ENCODE measurements around the gene PWWP2A. TPM values are rescaled to one million over a fixed set of nuclear protein-coding genes. Genes with fewer than 3 reads are reported as not detected.

Gene PWWP2A
- total and polyA plus RNA-seq, 2 donors (not counting 1 experiment from before 2014, with no cell fraction given), result 10.4 to 17.0 TPM

DNA sequence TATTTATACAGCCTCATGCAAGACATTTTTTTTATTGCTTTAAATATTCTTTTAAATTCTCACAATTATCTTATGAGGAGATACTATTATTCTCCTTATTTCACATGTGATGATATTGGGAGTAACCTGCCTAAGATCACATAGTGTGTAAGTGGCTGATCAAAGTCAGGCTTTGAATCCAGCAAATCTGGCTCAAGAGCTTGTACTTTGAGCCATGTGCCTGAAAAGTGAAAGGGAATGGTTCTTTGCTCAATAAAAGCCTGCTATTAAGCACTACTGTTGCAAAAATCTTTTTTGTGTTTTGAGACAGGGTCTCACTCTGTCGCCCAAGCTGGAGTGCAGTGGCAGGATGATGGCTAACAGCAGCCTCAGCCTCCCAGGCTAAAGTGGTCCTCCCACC is 35.1 kb downstream of the PWWP2A start:
- DNase-seq (ENCODE audit: low read depth in 2 of 2), result no peak
- TF ChIP-seq, protein P1, sequence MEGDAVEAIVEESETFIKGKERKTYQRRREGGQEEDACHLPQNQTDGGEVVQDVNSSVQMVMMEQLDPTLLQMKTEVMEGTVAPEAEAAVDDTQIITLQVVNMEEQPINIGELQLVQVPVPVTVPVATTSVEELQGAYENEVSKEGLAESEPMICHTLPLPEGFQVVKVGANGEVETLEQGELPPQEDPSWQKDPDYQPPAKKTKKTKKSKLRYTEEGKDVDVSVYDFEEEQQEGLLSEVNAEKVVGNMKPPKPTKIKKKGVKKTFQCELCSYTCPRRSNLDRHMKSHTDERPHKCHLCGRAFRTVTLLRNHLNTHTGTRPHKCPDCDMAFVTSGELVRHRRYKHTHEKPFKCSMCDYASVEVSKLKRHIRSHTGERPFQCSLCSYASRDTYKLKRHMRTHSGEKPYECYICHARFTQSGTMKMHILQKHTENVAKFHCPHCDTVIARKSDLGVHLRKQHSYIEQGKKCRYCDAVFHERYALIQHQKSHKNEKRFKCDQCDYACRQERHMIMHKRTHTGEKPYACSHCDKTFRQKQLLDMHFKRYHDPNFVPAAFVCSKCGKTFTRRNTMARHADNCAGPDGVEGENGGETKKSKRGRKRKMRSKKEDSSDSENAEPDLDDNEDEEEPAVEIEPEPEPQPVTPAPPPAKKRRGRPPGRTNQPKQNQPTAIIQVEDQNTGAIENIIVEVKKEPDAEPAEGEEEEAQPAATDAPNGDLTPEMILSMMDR (conservative IDR thresholded peaks at IDR 0.05 in 1 of 2, IDR thresholded peaks at IDR 0.05 in 1 of 2; ENCODE audit: low read depth in 1 of 2, low read length in 2 of 2), result no peak
- no peak for TF ChIP-seq EZH2 (IDR thresholded peaks at IDR 0.05; ENCODE audit: low read length, missing control alignments)
- Histone ChIP-seq H3K79me2 (ENCODE audit: control insufficient read depth, insufficient read depth, low read length) (no peaks in the 10 kb centered on the region), H4K20me1 (ENCODE audit: control insufficient read depth, extremely low read depth, insufficient read depth, low read length) (no peaks in the 10 kb centered on the region), H3K9ac (ENCODE audit: insufficient read depth, low read length) (no peak overlapping the region), H3K27me3 (ENCODE audit: control insufficient read depth, insufficient read depth, low read length) (no peaks in the 10 kb centered on the region), H3K4me1 (ENCODE audit: control insufficient read depth, extremely low read depth, insufficient read depth, low read length) (peaks cover 11% of the 10 kb centered on the region), H3K36me3 (ENCODE audit: control insufficient read depth, insufficient read depth, low read length) (no peaks in the 10 kb centered on the region), H3K4me3 (replicated peaks in 1 of 4; ENCODE audit: control extremely low read depth in 1 of 4, insufficient read depth in 1 of 4, low read depth in 3 of 4, low read length in 4 of 4) (no peak overlapping the region), H3K4me2 (ENCODE audit: extremely low read depth, insufficient read depth, low read length) (peak overlapping the region; percentile 8), H2AFZ (ENCODE audit: low read length) (no peak overlapping the region), H3K27ac (ENCODE audit: insufficient read depth, low read length) (no peak overlapping the region), H3K9me3 (ENCODE audit: control insufficient read depth, insufficient read depth, low read depth, low read length) (no peaks in the 10 kb centered on the region)

DNA sequence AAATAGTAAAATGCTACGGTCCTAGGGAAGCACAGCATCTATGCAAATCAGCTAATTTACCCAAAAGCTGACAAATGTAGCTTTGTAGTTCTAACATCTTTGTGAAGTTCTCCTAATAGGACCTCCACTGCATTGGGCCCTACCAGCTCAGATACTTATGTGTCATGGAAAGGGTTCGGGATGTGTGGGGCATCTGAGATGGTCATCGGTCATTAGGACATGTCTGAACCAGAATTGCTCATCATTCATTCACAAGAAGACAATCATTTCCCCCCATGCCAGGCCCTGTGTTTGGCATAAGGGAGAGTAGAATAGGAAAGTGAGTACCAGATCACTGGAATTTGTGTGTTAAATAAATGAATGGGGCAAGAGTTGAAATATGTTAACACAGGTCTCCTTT is 35.7 kb downstream of the PWWP2A start:
- DNase-seq (ENCODE audit: low read depth in 2 of 2), result peak in 1 of 2 donors; percentile 74
- no peak overlapping the region for H3K9ac ChIP-seq (ENCODE audit: insufficient read depth, low read length)

DNA sequence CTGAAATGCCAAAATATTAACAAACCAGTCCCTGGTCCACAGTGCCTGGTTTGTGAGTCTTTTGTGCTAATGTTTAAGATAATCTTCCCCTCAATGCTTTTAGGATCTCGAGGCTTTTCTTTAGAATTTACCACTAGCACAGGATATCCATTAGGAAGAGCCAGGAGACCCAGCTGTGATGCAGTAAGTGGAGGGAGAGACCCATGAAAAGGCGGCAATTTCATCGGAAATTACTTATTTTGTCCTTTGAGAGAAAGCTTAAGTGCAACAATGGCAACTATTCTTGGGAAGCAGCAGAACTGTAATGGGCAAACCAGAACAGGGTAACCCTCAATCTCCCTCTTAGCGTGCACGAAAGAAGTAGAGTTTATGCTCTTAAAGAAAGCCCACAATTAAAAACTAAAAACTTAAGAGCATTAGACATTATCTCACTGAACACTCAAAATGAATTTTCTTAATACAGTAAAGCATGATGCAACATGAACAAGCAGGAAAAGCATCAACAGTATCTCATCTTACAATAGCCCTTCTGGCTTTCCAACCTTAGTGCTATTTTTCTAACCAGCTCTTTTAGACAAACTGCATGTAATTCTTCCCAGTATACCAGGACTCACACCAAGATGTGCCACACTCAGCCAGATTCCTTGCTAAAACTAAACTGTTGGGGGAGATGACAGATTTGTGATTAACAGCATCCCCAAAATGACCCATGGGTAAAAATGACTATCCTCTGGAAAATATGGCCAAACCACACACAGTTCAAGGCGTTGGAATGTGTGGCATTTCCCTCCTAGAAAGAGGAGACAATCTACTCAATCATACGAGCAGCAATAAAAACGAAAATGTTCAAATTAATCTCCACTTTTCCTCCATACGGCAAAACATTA is 36.4 kb downstream of the PWWP2A start:
- no peak for TF ChIP-seq EZH2 (IDR thresholded peaks at IDR 0.05; ENCODE audit: low read length, missing control alignments)
- TF ChIP-seq, protein P1 (conservative IDR thresholded peaks at IDR 0.05 in 1 of 2, IDR thresholded peaks at IDR 0.05 in 1 of 2; ENCODE audit: low read depth in 1 of 2, low read length in 2 of 2), result no peak
- no peak overlapping the region for H3K9ac ChIP-seq (ENCODE audit: insufficient read depth, low read length)
- H3K79me2 ChIP-seq (ENCODE audit: control insufficient read depth, insufficient read depth, low read length), result no peaks in the 10 kb centered on the region
- peak overlapping the region in 2 of 4 experiments; percentile 7 to 9 for H3K4me3 ChIP-seq (replicated peaks in 1 of 4; ENCODE audit: control extremely low read depth in 1 of 4, insufficient read depth in 1 of 4, low read depth in 3 of 4, low read length in 4 of 4)
- no peaks in the 10 kb centered on the region for H3K27me3 ChIP-seq (ENCODE audit: control insufficient read depth, insufficient read depth, low read length)
- H3K36me3 ChIP-seq (ENCODE audit: control insufficient read depth, insufficient read depth, low read length), result peaks cover 2% of the 10 kb centered on the region
- peaks cover 11% of the 10 kb centered on the region for H3K4me1 ChIP-seq (ENCODE audit: control insufficient read depth, extremely low read depth, insufficient read depth, low read length)
- H4K20me1 ChIP-seq (ENCODE audit: control insufficient read depth, extremely low read depth, insufficient read depth, low read length), result no peaks in the 10 kb centered on the region
- H2AFZ ChIP-seq (ENCODE audit: low read length), result no peak overlapping the region
- peak; percentile 73 to 94 for DNase-seq (ENCODE audit: low read depth in 2 of 2)
- H3K27ac ChIP-seq (ENCODE audit: insufficient read depth, low read length), result peak overlapping the region; percentile 57
- H3K4me2 ChIP-seq (ENCODE audit: extremely low read depth, insufficient read depth, low read length), result peak overlapping the region; percentile 85
- H3K9me3 ChIP-seq (ENCODE audit: control insufficient read depth, insufficient read depth, low read depth, low read length), result no peaks in the 10 kb centered on the region

More for the DNA sequence above, 35.7 kb downstream of the PWWP2A start:
- Histone ChIP-seq H3K4me3 (replicated peaks in 1 of 4; ENCODE audit: control extremely low read depth in 1 of 4, insufficient read depth in 1 of 4, low read depth in 3 of 4, low read length in 4 of 4) (peak overlapping the region in 2 of 4 experiments; percentile 2 to 9), H2AFZ (ENCODE audit: low read length) (no peak overlapping the region), H3K9me3 (ENCODE audit: control insufficient read depth, insufficient read depth, low read depth, low read length) (no peaks in the 10 kb centered on the region), H4K20me1 (ENCODE audit: control insufficient read depth, extremely low read depth, insufficient read depth, low read length) (no peaks in the 10 kb centered on the region), H3K27ac (ENCODE audit: insufficient read depth, low read length) (peak overlapping the region; percentile 57), H3K4me1 (ENCODE audit: control insufficient read depth, extremely low read depth, insufficient read depth, low read length) (peaks cover 11% of the 10 kb centered on the region), H3K4me2 (ENCODE audit: extremely low read depth, insufficient read depth, low read length) (peak overlapping the region; percentile 85), H3K36me3 (ENCODE audit: control insufficient read depth, insufficient read depth, low read length) (peaks cover 2% of the 10 kb centered on the region), H3K79me2 (ENCODE audit: control insufficient read depth, insufficient read depth, low read length) (no peaks in the 10 kb centered on the region), H3K27me3 (ENCODE audit: control insufficient read depth, insufficient read depth, low read length) (no peaks in the 10 kb centered on the region)
- TF ChIP-seq, protein P1 (conservative IDR thresholded peaks at IDR 0.05 in 1 of 2, IDR thresholded peaks at IDR 0.05 in 1 of 2; ENCODE audit: low read depth in 1 of 2, low read length in 2 of 2), result no peak
- no peak for TF ChIP-seq EZH2 (IDR thresholded peaks at IDR 0.05; ENCODE audit: low read length, missing control alignments)

All from fibroblast of lung (primary cell).